B cell (primary cell): ENCODE measurements around the gene SLU7. TPM values are rescaled to one million over a fixed set of nuclear protein-coding genes. Genes with fewer than 3 reads are reported as not detected.

Experiments used
- ATAC-seq: fragments of 200-7000 bp; cut with Tn5 transposase; one replicate; pipeline ENCODE4 v1.10.0; 2021; ENCODE audit warnings: low read depth, mild to moderate bottlenecking, moderate number of reproducible peaks, moderate library complexity
- CTCF ChIA-PET: fragments of 350-600 bp; sonication (Branson Sonifier 250); formaldehyde crosslinking; loops from one replicate; lab custom pipeline; 2021; ENCODE audit warnings: antibody characterized with exemption, inconsistent platforms; lab: Charles Lee
- POLR2A ChIA-PET: fragments of 350-600 bp; sonication (Branson Sonifier 250); formaldehyde crosslinking; loops from one replicate; lab custom pipeline; 2021; ENCODE audit warnings: antibody characterized with exemption; lab: Charles Lee
- DNase-seq: peaks from one replicate; pipeline ENCODE4 v3.0.0; 2013
- H2AFZ ChIP-seq: 2 replicates; pipeline ENCODE4 v1.6.1; 2012; ENCODE audit warnings: mild to moderate bottlenecking, low read depth, low read length; ENCODE audit not compliant: insufficient read depth, poor library complexity, severe bottlenecking
- H3K27ac ChIP-seq, 2 donors: 1 replicate in 1 of 2; 2 replicates in 1 of 2; pipeline ENCODE4 v1.5.1; 2012 to 2013; ENCODE audit warnings: low read length in 2 of 2, mild to moderate bottlenecking in 2 of 2, moderate library complexity in 1 of 2
- H3K27me3 ChIP-seq, 4 experiments: fragments of 200-600 bp in 1 of 4; sonication (generic) in 1 of 4; replicated peaks in 1 of 4; 1 replicate in 2 of 4; 2 replicates in 2 of 4; pipeline versions ENCODE4 v1.6.1 to v1.7.0; 2013 to 2016; ENCODE audit warnings: low read length in 3 of 4, mild to moderate bottlenecking in 2 of 4, mixed read lengths in 1 of 4, moderate library complexity in 1 of 4; ENCODE audit not compliant: insufficient read depth in 4 of 4, control insufficient read depth in 3 of 4; ENCODE audit errors: control extremely low read depth in 1 of 4
- H3K36me3 ChIP-seq, 2 experiments: replicated peaks in 1 of 2; 1 replicate in 1 of 2; 2 replicates in 1 of 2; pipeline versions ENCODE4 v1.6.1 to v1.7.1; 2013; ENCODE audit warnings: low read length in 1 of 2; ENCODE audit not compliant: insufficient read depth in 2 of 2, control insufficient read depth in 1 of 2; ENCODE audit errors: control extremely low read depth in 1 of 2, extremely low read depth in 1 of 2
- H3K4me1 ChIP-seq, 2 donors: fragments of 200-600 bp in 1 of 2; sonication (generic) in 1 of 2; 1 replicate in 1 of 2; 2 replicates in 1 of 2; pipeline versions ENCODE4 v1.5.1 to v1.6.1; 2013 to 2017; ENCODE audit warnings: low read length in 2 of 2; ENCODE audit not compliant: control insufficient read depth in 2 of 2, insufficient read depth in 2 of 2
- H3K4me2 ChIP-seq: replicated peaks from 2 replicates; pipeline ENCODE3; 2012; ENCODE audit warnings: mild to moderate bottlenecking, low read depth, low read length; ENCODE audit not compliant: poor library complexity, severe bottlenecking
- H3K4me3 ChIP-seq, 5 experiments: fragments of 200-600 bp in 1 of 5; sonication (generic) in 1 of 5; 1 replicate in 3 of 5; 2 replicates in 2 of 5; pipeline versions ENCODE4 v1.5.1 to v1.7.0; 2011 to 2016; ENCODE audit warnings: low read length in 4 of 5, mild to moderate bottlenecking in 4 of 5, low read depth in 2 of 5, control low read depth in 1 of 5, moderate library complexity in 1 of 5; ENCODE audit not compliant: insufficient read depth in 1 of 5; ENCODE audit errors: control extremely low read depth in 1 of 5, extremely low read depth in 1 of 5
- H3K79me2 ChIP-seq: fragments of 200-600 bp; sonication (generic); one replicate; pipeline ENCODE4 v1.6.0; 2016; ENCODE audit warnings: low read length; ENCODE audit not compliant: control insufficient read depth, insufficient read depth
- H3K9ac ChIP-seq: fragments of 200-600 bp; sonication (generic); 2 replicates; pipeline ENCODE4 v1.6.1; 2017; ENCODE audit warnings: mild to moderate bottlenecking, low read length, moderate library complexity
- H3K9me3 ChIP-seq, 3 donors: one replicate each; pipeline versions ENCODE4 v1.6.1 to v1.7.1; 2013; ENCODE audit warnings: low read length in 2 of 3; ENCODE audit not compliant: control insufficient read depth in 2 of 3, insufficient read depth in 1 of 3; ENCODE audit errors: control extremely low read depth in 1 of 3
- H4K20me1 ChIP-seq: 2 replicates; pipeline ENCODE4 v1.6.0; 2012; ENCODE audit warnings: mild to moderate bottlenecking, low read length; ENCODE audit not compliant: insufficient read depth, control insufficient read depth, poor library complexity, severe bottlenecking
- H3K27ac Mint-ChIP-seq: one replicate; pipeline ENCODE4 v1.8.0; 2021; ENCODE audit warnings: mixed read lengths
- H3K27me3 Mint-ChIP-seq: one replicate; pipeline ENCODE4 v1.8.0; 2021; ENCODE audit warnings: mixed read lengths
- H3K4me1 Mint-ChIP-seq: one replicate; pipeline ENCODE4 v1.8.0; 2021; ENCODE audit warnings: mixed read lengths
- H3K4me3 Mint-ChIP-seq: one replicate; pipeline ENCODE4 v1.8.0; 2021; ENCODE audit warnings: mixed read lengths
- H3K9me3 Mint-ChIP-seq: one replicate; pipeline ENCODE4 v1.8.0; 2022; ENCODE audit warnings: mixed read lengths; ENCODE audit not compliant: insufficient read depth
- EZH2 ChIP-seq: IDR thresholded peaks from 2 replicates; pipeline ENCODE4 v1.6.1; 2012; ENCODE audit warnings: borderline replicate concordance, low read depth, mild to moderate bottlenecking, moderate library complexity, low read length; ENCODE audit not compliant: insufficient read depth, poor library complexity, severe bottlenecking
- WGBS: methylation state at CpG from one replicate; pipeline ENCODE4 v1.1.5; 2013; ENCODE audit warnings: missing lambda C conversion rate; ENCODE audit not compliant: insufficient coverage; 5-methylcytosine and 5-hydroxymethylcytosine counted together
- intact Hi-C: fragments of 100-400 bp; cut with micrococcal nuclease; formaldehyde crosslinking; loops from one replicate; pipeline ENCODE4 v1.10.0; 2022
- polyA plus RNA-seq: library from polyadenylated mRNA; depleted of rRNA; stranded (reverse); fragments of >200 nt; gene quantifications from 2 replicates; pipeline ENCODE4 v1.2.3, GENCODE V29; 2012
- total RNA-seq, 2 donors: library from RNA; stranded (reverse); fragments of 120-200 nt in 1 of 2; gene quantifications; 1 replicate in 1 of 2; 2 replicates in 1 of 2; pipeline versions ENCODE4 v1.2.3 to v1.2.4, GENCODE V29; 2013 to 2022
- TF ChIP-seq, protein P1 (sequence below): fragments of 200-600 bp; IDR thresholded peaks from one replicate; pipeline ENCODE4 v1.8.0; 2022; ENCODE audit warnings: antibody characterized with exemption, mild to moderate bottlenecking

The SLU7 gene
- total and polyA plus RNA-seq, 2 donors (not counting 1 experiment from before 2014, with no cell fraction given): 30.8 to 68.3 TPM

- intact Hi-C loops: no loop called here
- H3K9me3 ChIP-seq: no peaks in the 10 kb centered on the region
Measured at GRCh38 chr5:160357394-160357793, 61.5 kb downstream of the SLU7 start.

GRCh38 chr5:160356550-160357347, 62.1 kb downstream of the SLU7 start:
- Histone ChIP-seq H3K9ac (no peak overlapping the region), H3K4me1 (no peaks in the 10 kb centered on the region), H3K27ac (no peak overlapping the region), H3K4me3 (no peak overlapping the region), H3K4me2 (no peak overlapping the region), H4K20me1 (no peaks in the 10 kb centered on the region), H3K27me3 (no peaks in the 10 kb centered on the region), H3K36me3 (no peaks in the 10 kb centered on the region), H3K79me2 (no peaks in the 10 kb centered on the region), H2AFZ (no peak overlapping the region), H3K9me3 (no peaks in the 10 kb centered on the region)
- ChIA-PET CTCF (interaction anchor here (1.6 kb wide), 1 partner anchor 11 kb away, joined by 3 read pairs; no protein-coding TSS in a partner anchor), POLR2A (no interaction called here)
- Mint-ChIP-seq H3K27ac (no peak overlapping the region), H3K27me3 (peaks cover 15% of the 10 kb centered on the region), H3K9me3 (no peaks in the 10 kb centered on the region), H3K4me1 (no peaks in the 10 kb centered on the region), H3K4me3 (no peak overlapping the region)
- intact Hi-C loops: no loop called here
- WGBS: 96% methylated on average over 4 of the region's 7 CpGs
- no peak for DNase-seq
- TF ChIP-seq EZH2: no peak
- TF ChIP-seq, protein P1, sequence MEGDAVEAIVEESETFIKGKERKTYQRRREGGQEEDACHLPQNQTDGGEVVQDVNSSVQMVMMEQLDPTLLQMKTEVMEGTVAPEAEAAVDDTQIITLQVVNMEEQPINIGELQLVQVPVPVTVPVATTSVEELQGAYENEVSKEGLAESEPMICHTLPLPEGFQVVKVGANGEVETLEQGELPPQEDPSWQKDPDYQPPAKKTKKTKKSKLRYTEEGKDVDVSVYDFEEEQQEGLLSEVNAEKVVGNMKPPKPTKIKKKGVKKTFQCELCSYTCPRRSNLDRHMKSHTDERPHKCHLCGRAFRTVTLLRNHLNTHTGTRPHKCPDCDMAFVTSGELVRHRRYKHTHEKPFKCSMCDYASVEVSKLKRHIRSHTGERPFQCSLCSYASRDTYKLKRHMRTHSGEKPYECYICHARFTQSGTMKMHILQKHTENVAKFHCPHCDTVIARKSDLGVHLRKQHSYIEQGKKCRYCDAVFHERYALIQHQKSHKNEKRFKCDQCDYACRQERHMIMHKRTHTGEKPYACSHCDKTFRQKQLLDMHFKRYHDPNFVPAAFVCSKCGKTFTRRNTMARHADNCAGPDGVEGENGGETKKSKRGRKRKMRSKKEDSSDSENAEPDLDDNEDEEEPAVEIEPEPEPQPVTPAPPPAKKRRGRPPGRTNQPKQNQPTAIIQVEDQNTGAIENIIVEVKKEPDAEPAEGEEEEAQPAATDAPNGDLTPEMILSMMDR: no peak
- no peak for ATAC-seq

More at GRCh38 chr5:160357394-160357793, 61.5 kb downstream of the SLU7 start:
- TF ChIP-seq, protein P1: no peak
- no peak for TF ChIP-seq EZH2
- 89% methylated on average over 6 of the region's 7 CpGs for WGBS
- no peak overlapping the region for H3K27ac Mint-ChIP-seq
- Histone ChIP-seq H3K4me1 (no peaks in the 10 kb centered on the region), H3K4me2 (no peak overlapping the region), H3K4me3 (no peak overlapping the region), H2AFZ (no peak overlapping the region), H4K20me1 (no peaks in the 10 kb centered on the region), H3K9ac (no peak overlapping the region), H3K36me3 (no peaks in the 10 kb centered on the region), H3K27me3 (no peaks in the 10 kb centered on the region), H3K27ac (no peak overlapping the region), H3K79me2 (no peaks in the 10 kb centered on the region)
- no peaks in the 10 kb centered on the region for H3K9me3 Mint-ChIP-seq
- DNase-seq: no peak
- ATAC-seq: no peak
- H3K4me1 Mint-ChIP-seq: no peaks in the 10 kb centered on the region
- CTCF ChIA-PET: interaction anchor here (0.5 to 1.6 kb wide), 2 partner anchors 12 to 39 kb away, joined by 3 read pairs; no protein-coding TSS in a partner anchor
- no peak overlapping the region for H3K4me3 Mint-ChIP-seq
- H3K27me3 Mint-ChIP-seq: peaks cover 21% of the 10 kb centered on the region
- POLR2A ChIA-PET: no interaction called here
